Measurements from ENCODE around the gene SOCS3.
A peak's percentile ranks its signal among the peaks of the same experiment; 100 is the strongest.
"Not testable (repeated sequence)": the region's sequence is repeated elsewhere in the genome, so short reads cannot be mapped to it uniquely, and the experiment has no call there.

SOCS3 gene

DNA sequence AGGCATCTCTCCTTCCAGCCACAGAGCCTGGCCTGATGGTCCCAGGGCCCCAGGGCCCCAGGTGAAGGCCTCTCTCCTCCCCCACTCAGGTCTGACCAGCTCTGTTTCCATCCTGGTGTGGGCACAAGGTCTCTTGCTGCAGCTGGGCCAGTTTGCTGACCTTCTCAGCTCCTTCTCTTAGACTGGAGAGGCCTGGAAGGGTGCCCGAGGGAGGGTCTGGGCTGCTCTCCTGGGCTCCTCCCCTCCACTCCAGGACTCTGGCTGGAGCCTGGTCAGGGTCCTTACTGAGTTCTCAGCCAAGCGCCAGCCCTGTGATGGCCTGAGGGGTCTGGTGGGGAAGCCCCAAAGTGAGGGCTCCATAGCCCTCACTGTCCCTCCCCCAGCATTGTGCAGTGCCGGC lies 12.4 kb downstream of the SOCS3 start:
- no peak for DNase-seq

DNA sequence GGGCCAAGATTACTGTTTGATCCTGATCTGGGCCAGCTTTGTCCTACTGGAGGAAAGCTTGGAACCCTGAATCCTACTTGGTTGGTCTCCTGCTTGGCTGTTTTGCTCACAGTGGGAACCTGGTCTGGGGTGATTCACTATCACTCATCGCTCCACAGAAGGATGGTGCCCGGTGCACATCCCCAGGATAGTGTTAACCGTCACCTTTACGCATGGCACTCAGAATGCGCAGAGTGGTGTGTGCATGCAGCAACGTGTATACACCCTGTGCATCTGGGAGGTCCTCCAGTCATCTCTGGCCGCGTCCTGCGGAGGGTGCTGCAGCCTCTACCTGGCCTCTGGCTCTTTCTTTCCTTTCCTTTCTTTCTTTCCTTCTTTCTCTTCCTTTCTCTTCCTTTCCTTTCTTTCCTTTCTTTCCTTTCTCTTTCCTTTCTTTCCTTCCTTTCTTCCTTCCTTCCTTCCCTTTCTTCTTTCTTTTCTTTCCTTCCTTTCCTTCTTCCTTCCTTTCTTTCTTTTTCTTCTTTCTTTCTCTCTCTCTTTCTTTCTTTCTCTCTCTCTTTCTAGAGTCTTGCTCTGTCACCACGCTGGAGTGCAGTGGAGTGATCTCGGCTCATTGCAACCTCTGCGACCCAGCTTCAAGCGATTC lies 13.1 kb downstream of the SOCS3 start:
- DNase-seq: no peak

- DNase-seq: no peak
These were observed 13.9 kb downstream of the SOCS3 start for GRCh38 chr17:78345791-78346494.

DNA sequence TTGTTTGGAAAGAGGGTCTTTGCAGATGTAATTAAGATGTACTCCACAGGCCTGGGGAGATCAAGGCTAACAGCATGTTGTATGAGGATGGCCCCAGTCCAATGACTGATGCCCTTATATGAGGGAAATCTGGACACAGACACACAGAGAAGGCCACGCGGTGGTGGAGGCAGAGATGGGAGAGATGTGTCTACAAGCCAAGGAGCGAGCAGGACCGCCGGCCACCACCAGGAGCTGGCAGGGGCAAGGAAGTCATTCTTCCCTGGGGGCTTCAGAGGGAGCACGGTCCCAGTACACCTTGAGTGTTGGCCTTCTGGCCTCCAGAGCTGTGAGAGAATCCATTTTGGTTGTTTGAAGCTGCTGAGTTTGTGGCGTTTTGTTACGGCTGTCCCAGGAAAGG lies 14.7 kb downstream of the SOCS3 start:
- DNase-seq: no peak

- no peak for DNase-seq
These were observed 15.2 kb downstream of the SOCS3 start for GRCh38 chr17:78344666-78345065.

GRCh38 chr17:78343543-78344201 lies 16.2 kb downstream of the SOCS3 start:
- peak; percentile 77 for DNase-seq

- peak; percentile 28 for DNase-seq
These were observed 16.7 kb downstream of the SOCS3 start for GRCh38 chr17:78343187-78343542.

- DNase-seq: no peak
These were observed 17.3 kb downstream of the SOCS3 start for GRCh38 chr17:78342449-78343186.

DNA sequence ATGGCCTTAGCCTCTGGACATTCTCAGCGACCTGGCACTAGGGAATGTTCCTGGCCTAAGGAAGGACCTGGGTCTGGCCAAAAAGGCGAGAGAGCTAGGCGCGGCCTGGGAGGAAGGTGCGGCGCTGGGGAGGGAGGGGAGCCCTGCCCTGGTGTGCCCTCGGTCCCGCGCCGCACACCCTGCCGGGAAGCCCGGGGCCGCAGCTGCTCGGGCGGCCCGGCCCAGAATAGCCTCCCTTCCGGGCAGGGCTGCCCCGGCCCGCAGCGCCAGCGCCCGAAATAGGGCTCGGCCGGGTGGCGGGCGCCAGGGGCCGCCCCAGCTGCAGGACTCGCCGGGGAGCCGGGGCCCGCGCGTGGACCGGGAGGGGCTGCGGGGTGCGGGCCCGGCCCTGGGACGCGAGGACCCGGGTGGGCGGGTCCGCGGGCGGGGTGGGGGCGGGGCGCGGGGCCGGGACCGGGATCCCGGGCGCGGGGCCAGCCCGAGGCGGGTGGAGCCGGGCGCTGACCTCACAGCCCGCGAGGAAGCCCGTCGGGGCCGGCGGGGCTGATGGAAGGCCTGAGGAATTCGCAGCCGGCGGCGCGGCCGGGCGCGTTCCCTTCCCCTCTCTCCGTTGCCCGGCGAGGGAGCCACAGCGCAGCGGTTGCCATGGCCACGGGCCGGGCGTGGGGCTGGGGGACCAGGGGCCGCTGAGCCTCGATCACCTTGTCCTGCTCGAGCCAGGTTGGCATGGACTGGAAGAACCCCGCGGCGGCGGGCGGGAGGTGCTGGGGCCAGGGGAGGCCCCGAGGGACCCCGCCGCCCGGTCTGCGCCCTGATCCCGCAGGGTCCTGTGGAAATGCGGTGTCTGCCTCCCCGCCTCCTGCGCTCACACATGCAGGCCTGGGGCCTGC lies 18.1 kb downstream of the SOCS3 start:
- DNase-seq: no peak

DNA sequence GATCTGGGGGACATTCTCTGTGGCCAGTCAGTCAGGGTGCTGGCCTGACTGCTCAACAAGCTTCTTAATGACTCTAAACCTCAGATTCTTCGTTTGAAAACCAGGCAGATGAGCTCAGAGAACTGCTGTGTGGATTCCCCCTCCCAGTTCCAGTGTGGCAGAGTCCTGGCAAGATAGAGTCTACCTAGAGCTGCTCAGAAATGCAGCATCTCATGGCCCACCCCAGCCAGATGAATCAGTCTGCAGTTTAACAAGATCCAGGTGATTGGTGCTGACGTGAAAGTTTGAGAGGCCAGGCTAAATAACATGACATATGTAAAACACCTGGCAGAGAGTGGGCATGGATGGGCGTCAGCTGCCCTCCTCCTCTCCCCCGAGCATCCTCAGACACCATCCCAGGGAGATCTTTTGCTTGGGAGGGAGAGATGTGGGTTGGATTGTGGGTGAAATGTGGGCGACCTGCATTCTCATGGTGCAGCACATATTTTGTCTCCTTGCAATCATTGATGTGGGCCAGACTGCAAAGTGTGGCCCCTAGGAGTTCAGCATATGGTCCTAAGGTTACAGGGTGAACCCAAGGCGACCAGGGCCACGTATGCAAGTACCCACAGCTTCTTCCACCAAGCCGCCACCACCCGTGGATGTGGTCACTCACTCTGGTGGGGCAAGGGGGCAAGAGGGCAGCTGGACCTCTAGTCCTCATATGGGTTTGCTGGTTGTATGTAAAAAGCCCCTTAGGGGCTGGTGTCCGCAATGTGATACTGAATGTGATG lies 19.5 kb downstream of the SOCS3 start:
- DNase-seq: no peak

DNA sequence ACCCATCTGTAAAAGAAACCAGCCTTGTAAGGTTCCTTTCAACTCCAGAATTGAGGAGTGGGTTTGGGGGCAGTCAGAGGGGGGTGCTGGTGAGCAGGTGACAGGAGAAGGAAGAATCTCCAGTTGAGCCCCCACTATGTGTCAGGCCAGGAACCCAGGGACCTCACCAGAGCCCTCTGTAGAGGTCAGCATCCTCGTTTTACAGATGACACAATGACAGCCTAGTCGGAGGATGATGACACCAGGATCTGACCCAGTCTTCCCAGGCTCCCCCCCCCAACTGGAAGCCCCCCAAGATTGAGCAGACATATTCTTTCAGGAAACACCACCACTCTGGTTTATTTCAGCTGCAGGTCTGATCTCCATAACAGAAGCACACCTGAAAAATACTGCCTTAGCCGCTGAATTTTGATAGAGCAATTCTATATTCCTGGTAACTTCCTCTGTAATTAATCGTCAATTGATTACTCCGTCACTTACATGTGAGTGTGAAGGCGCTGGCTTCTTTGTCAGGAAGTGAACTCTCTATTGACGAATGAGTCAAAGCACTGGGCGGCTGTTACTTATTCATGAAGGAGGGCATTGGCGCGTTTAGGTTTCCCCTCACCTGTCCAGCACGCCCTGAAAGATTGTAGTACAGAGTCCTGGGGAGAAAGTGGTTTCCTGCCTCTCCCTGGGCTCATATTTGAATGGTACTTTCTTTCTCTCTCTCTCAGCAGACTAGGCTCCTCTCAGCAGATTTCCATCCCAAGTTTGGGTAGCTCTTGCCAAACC lies 21.2 kb downstream of the SOCS3 start:
- no peak for DNase-seq

DNA sequence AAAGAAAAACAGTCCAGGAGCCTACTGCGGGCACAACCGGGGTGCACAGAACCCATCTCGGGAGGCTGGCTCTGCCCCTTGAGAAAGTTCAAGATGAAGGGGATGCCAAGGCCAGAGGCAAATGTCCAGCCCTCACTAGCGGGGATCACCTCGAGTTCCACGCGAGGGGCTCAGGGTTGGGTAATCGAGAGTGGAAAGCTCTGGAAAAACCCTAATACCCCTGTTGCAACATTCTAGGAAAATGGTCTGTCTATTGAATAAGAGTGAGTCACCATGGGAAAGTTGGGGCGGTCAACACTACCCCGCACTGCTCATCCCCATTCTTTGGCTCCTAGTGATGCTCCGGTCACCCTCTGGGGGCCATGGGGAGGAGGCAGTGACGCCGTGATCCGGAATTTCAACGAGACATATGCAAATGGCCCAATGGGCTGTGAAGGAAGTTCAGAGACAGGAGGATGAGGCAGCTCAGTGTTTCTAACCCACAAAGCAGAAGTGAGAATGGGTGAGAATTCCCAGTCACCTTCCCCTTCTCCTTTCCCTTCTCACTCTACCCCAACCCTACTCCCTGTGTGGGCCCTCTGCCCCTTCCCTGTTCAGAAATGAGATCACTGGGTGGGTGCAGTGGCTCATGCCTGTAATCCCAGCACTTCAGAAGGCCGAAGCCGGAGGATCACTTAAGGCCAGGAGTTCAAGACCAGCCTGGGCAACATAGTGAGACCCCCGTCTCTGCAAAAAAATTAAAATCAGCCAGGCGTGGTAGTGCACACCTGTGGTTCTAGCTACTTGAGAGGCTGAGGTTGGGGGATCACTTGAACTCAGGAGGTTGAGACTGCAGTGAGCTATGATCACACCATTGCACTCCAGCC lies 22.4 kb downstream of the SOCS3 start:
- DNase-seq: no peak

- DNase-seq: no peak
These were observed 24.7 kb downstream of the SOCS3 start for GRCh38 chr17:78335209-78335608.

DNA sequence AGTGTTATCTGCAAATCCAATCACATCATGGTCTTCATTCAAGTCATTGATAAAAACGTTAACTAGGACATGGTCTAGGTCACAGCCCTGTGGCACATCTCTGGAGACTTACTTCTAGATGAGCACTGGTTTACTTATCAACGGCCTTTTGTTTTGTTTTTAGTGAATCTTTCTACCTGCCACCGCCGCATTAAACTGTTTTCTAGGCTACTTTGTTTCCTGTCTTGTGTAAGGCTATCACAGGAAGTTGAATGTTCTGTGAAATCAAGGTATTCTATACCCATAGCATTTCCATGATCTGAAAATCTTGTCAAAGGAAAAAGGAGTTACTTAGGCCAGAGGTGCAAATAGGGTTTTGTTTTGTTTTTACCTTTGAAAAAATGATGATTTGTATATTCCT lies 26.9 kb downstream of the SOCS3 start:
- no peak for DNase-seq

DNA sequence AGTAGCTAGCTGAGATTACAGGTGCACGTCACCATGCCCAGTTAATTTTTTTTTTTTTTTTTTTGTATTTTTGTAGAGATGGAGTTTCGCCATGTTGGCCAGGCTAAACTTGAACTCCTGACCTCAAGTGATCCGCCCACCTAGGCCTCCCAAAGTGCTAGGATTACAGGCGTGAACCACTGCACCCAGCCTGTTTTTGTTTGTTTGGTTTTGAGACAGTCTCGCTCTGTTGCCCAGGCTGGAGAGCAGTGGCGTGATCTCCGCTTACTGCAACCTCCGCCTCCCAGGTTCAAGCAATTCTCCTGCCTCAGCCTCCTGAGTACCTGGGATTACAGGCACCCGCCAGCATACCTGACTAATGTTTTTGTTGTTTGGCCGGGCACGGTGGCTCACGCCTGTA lies 28.5 kb downstream of the SOCS3 start:
- not testable (repeated sequence) for DNase-seq

- no peak for DNase-seq
These were observed 29.2 kb downstream of the SOCS3 start for GRCh38 chr17:78330570-78331224.

- DNase-seq: peak; percentile 43
These were observed 30.4 kb downstream of the SOCS3 start for GRCh38 chr17:78329263-78330059.

DNA sequence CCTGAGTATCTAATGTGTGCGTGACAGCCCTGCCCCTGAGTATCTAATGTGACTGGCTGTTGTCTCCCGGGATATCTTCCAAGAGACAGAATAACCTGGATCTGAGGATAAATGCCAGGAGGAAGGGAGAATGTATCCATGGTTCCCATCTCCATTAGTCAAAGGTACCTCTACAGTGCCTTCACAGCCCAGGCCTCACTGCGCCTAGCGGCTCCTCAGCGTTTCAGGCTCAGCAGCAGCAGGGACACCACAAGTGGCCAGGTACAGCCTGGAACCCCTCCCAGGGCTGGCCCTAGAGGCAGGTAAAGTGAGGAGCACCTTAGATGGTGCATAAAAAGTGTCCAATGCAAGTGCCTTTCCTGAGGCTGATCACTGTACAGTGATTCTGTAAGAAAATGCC lies 32.0 kb downstream of the SOCS3 start:
- DNase-seq: no peak
